HepG2 (cell line): ENCODE data around the gene TMEM247. TPM values are rescaled to one million over a fixed set of nuclear protein-coding genes. Genes with fewer than 3 reads are reported as not detected.

Source experiments
- BRCA1 ChIP-seq: sonication (generic); formaldehyde crosslinking; IDR thresholded peaks from 2 replicates; pipeline ENCODE4 v1.4.0; 2020; ENCODE audit warnings: missing genetic modification reagents
- GATAD2A ChIP-seq: IDR thresholded peaks from 2 replicates; pipeline ENCODE4 v1.6.1; 2016
- HNRNPUL1 ChIP-seq: fragments of 200-400 bp; formaldehyde crosslinking; IDR thresholded peaks from 2 replicates; pipeline ENCODE4 v1.6.1; 2017; ENCODE audit warnings: low read depth, mild to moderate bottlenecking, low read length, moderate library complexity
- NCOA1 ChIP-seq: sonication (generic); formaldehyde crosslinking; IDR thresholded peaks from 2 replicates; pipeline ENCODE4 v1.9.0; 2021; ENCODE audit warnings: missing genetic modification reagents
- NFKB2 ChIP-seq: sonication (generic); formaldehyde crosslinking; IDR thresholded peaks from 2 replicates; pipeline ENCODE4 v1.4.0; 2020; ENCODE audit warnings: missing genetic modification reagents, borderline replicate concordance
- NR2F6 ChIP-seq, 2 experiments: IDR thresholded peaks; 2 replicates each; pipeline ENCODE4 v1.6.1; 2016; ENCODE audit warnings: antibody characterized with exemption in 1 of 2, mild to moderate bottlenecking in 1 of 2
- PRPF4 ChIP-seq: fragments of 200-400 bp; formaldehyde crosslinking; IDR thresholded peaks from 2 replicates; pipeline ENCODE4 v1.6.1; 2016; ENCODE audit warnings: low read length, low read depth; ENCODE audit not compliant: poor library complexity, severe bottlenecking
- REL ChIP-seq: sonication (generic); formaldehyde crosslinking; conservative IDR thresholded peaks from 2 replicates; pipeline ENCODE4 v1.8.0; 2022; ENCODE audit warnings: mild to moderate bottlenecking, missing genetic modification reagents, moderate library complexity
- RNF2 ChIP-seq: fragments of 450-650 bp; conservative IDR thresholded peaks from 2 replicates; pipeline ENCODE4 v1.6.1; 2016; ENCODE audit warnings: low read depth
- RXRB ChIP-seq: IDR thresholded peaks from 2 replicates; pipeline ENCODE4 v1.6.1; 2016; ENCODE audit warnings: borderline replicate concordance, missing genetic modification reagents, missing compliant biosample characterization
- SALL1 ChIP-seq: sonication (generic); formaldehyde crosslinking; IDR thresholded peaks from 2 replicates; pipeline ENCODE4 v1.8.0; 2022; ENCODE audit warnings: mild to moderate bottlenecking, missing genetic modification reagents
- TBX2 ChIP-seq: sonication (generic); formaldehyde crosslinking; IDR thresholded peaks from 2 replicates; pipeline ENCODE4 v1.5.0; 2020; ENCODE audit warnings: missing genetic modification reagents, mild to moderate bottlenecking, borderline replicate concordance
- XRCC5 ChIP-seq: fragments of 200-400 bp; formaldehyde crosslinking; optimal IDR thresholded peaks from 2 replicates; pipeline ENCODE3; 2017; ENCODE audit warnings: mild to moderate bottlenecking, low read length
- ZKSCAN1 ChIP-seq: fragments of 150-350 bp; IDR thresholded peaks from 2 replicates; pipeline ENCODE4 v1.6.1; 2014; ENCODE audit warnings: low read length
- ZNF34 ChIP-seq: sonication (generic); formaldehyde crosslinking; IDR thresholded peaks from 2 replicates; pipeline ENCODE4 v1.4.0; 2020; ENCODE audit warnings: mild to moderate bottlenecking, missing genetic modification reagents, borderline replicate concordance
- ZNF615 ChIP-seq: sonication (generic); formaldehyde crosslinking; IDR thresholded peaks from 2 replicates; pipeline ENCODE4 v1.5.0; 2020; ENCODE audit warnings: mild to moderate bottlenecking, missing genetic modification reagents, borderline replicate concordance
- ZNF792 ChIP-seq: IDR thresholded peaks from 2 replicates; pipeline ENCODE4 v1.6.1; 2016
- ZNF879 ChIP-seq: sonication (generic); formaldehyde crosslinking; IDR thresholded peaks from 2 replicates; pipeline ENCODE4 v1.8.1; 2023; ENCODE audit warnings: missing genetic modification reagents
- polyA plus RNA-seq, 8 experiments: library from polyadenylated mRNA; depleted of rRNA in 3 of 8; stranded (reverse) in 7 of 8; unstranded in 1 of 8; fragments of >200 nt; fragmentation: Illumina TruSeq in 4 of 8; extraction: Trizol in 4 of 8; gene quantifications; 2 replicates each; pipeline versions ENCODE4 v1.2.1 to v1.2.3, GENCODE V29; 2011 to 2016; ENCODE audit warnings: low read depth in 4 of 8, missing spikeins in 1 of 8, mixed read lengths in 1 of 8; ENCODE audit not compliant: insufficient read depth in 1 of 8
- total RNA-seq, 5 experiments: library from RNA; depleted of rRNA; stranded (reverse); fragments of >200 nt; fragmentation: Illumina TruSeq; extraction: Trizol; gene quantifications; 2 replicates each; pipeline ENCODE4 v1.2.3, GENCODE V29; 2016; ENCODE audit warnings: low read depth in 1 of 5
- TF ChIP-seq, protein P1 (sequence below): sonication (generic); formaldehyde crosslinking; IDR thresholded peaks from 2 replicates; pipeline ENCODE4; 2020; ENCODE audit warnings: missing genetic modification reagents, mild to moderate bottlenecking, borderline replicate concordance
- TF ChIP-seq, protein P2 (sequence below): sonication (generic); formaldehyde crosslinking; IDR thresholded peaks from 2 replicates; pipeline ENCODE4 v1.5.1; 2020; ENCODE audit warnings: mild to moderate bottlenecking, missing genetic modification reagents
- TF ChIP-seq, protein P3 (sequence below): IDR thresholded peaks from 2 replicates; pipeline ENCODE4 v1.6.1; 2012; ENCODE audit warnings: low read depth, low read length, improper control_type of control experiment
- TF ChIP-seq, protein P4 (sequence below): sonication (generic); formaldehyde crosslinking; IDR thresholded peaks from 2 replicates; pipeline ENCODE4 v1.8.0; 2023; ENCODE audit warnings: mild to moderate bottlenecking, missing genetic modification reagents

The TMEM247 gene
- total and polyA plus RNA-seq, 2 of the 13 experiments (the other 11 are each of a cell fraction or from before 2014, with no cell fraction given) = not detected

DNA sequence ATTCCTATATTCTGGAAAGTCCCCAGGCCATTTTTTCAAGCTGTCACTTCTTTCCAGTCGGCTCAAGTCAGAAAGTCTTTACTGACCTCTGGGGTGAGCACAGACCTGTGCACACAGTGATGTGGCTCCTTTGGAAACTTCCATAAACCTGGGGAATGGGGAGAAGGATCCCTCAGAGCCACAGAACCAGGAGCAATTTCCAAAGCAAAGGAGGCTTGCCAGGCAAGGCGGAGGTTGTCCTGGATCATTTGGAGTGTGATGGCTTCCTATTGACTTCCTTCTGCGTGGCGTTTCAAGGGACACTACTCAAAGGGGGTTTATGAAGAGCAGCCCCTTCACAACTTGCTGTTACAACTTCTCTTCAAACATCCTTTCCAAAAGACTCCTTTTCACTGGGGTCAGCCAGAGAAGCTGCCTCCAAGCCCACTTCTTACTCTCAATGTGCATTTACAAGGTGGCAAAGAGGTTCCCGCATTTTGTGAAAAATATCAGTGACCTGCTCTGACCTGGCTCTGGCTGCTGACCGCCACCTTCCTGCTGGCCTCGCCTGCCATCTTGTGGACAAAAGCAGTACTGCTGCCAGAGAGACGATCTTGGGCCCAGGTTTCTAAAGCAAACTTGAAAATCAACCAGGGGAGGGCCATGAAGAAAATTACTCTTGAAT, 18.2 kb upstream of the TMEM247 start (continued):
- TF ChIP-seq, protein P1, sequence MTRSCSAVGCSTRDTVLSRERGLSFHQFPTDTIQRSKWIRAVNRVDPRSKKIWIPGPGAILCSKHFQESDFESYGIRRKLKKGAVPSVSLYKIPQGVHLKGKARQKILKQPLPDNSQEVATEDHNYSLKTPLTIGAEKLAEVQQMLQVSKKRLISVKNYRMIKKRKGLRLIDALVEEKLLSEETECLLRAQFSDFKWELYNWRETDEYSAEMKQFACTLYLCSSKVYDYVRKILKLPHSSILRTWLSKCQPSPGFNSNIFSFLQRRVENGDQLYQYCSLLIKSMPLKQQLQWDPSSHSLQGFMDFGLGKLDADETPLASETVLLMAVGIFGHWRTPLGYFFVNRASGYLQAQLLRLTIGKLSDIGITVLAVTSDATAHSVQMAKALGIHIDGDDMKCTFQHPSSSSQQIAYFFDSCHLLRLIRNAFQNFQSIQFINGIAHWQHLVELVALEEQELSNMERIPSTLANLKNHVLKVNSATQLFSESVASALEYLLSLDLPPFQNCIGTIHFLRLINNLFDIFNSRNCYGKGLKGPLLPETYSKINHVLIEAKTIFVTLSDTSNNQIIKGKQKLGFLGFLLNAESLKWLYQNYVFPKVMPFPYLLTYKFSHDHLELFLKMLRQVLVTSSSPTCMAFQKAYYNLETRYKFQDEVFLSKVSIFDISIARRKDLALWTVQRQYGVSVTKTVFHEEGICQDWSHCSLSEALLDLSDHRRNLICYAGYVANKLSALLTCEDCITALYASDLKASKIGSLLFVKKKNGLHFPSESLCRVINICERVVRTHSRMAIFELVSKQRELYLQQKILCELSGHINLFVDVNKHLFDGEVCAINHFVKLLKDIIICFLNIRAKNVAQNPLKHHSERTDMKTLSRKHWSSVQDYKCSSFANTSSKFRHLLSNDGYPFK (CRISPR knock-in tag) = peak; percentile 39; the same call in 1 of the 2 replicates
- TF ChIP-seq NCOA1 (CRISPR knock-in tag) (0 out of 2 replicates have a peak, but pooled peaks have one; percentile 19), REL (no peak), ZNF792 (CRISPR knock-in tag) (0 out of 2 replicates have a peak, but pooled peaks have one; percentile 53), RXRB (CRISPR knock-in tag) (peak; percentile 98), ZNF879 (CRISPR knock-in tag) (no peak), ZNF34 (0 out of 2 replicates have a peak, but pooled peaks have one; percentile 52), NR2F6 (IDR thresholded peaks at IDR 0.05) (peak; percentile 73), NR2F6 (CRISPR knock-in tag; IDR thresholded peaks at IDR 0.05) (peak; percentile 84), BRCA1 (peak; percentile 34; the same call in 1 of the 2 replicates), NFKB2 (0 out of 2 replicates have a peak, but pooled peaks have one; percentile 30), RNF2 (no peak; the same call in 1 of the 2 replicates), ZNF615 (CRISPR knock-in tag) (0 out of 2 replicates have a peak, but pooled peaks have one; percentile 39), XRCC5 (peak; percentile 20), SALL1 (CRISPR knock-in tag) (peak; percentile 79), ZKSCAN1 (peak; percentile 52; the same call in 1 of the 2 replicates), TBX2 (CRISPR knock-in tag) (peak; percentile 52), HNRNPUL1 (no peak), PRPF4 (no peak), GATAD2A (CRISPR knock-in tag) (peak; percentile 58)
- TF ChIP-seq, protein P2, sequence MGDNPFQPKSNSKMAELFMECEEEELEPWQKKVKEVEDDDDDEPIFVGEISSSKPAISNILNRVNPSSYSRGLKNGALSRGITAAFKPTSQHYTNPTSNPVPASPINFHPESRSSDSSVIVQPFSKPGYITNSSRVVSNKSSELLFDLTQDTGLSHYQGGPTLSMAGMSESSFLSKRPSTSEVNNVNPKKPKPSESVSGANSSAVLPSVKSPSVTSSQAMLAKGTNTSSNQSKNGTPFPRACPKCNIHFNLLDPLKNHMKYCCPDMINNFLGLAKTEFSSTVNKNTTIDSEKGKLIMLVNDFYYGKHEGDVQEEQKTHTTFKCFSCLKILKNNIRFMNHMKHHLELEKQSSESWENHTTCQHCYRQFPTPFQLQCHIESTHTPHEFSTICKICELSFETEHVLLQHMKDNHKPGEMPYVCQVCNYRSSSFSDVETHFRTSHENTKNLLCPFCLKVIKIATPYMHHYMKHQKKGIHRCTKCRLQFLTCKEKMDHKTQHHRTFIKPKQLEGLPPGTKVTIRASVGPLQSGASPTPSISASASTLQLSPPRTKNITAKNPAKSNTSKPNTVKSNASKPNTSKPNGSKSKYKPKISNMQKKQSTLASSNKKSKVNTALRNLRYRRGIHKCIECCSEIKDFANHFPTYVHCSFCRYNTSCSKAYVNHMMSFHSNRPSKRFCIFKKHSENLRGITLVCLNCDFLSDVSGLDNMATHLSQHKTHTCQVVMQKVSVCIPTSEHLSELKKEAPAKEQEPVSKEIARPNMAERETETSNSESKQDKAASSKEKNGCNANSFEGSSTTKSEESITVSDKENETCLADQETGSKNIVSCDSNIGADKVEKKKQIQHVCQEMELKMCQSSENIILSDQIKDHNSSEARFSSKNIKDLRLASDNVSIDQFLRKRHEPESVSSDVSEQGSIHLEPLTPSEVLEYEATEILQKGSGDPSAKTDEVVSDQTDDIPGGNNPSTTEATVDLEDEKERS (CRISPR knock-in tag) = peak; percentile 44; the same call in 1 of the 2 replicates
- TF ChIP-seq, protein P3, sequence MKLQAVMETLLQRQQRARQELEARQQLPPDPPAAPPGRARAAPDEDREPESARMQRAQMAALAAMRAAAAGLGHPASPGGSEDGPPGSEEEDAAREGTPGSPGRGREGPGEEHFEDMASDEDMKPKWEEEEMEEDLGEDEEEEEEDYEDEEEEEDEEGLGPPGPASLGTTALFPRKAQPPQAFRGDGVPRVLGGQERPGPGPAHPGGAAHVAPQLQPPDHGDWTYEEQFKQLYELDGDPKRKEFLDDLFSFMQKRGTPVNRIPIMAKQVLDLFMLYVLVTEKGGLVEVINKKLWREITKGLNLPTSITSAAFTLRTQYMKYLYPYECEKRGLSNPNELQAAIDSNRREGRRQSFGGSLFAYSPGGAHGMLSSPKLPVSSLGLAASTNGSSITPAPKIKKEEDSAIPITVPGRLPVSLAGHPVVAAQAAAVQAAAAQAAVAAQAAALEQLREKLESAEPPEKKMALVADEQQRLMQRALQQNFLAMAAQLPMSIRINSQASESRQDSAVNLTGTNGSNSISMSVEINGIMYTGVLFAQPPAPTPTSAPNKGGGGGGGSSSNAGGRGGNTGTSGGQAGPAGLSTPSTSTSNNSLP = peak; percentile 25; the same call in 1 of the 2 replicates
- TF ChIP-seq, protein P4, sequence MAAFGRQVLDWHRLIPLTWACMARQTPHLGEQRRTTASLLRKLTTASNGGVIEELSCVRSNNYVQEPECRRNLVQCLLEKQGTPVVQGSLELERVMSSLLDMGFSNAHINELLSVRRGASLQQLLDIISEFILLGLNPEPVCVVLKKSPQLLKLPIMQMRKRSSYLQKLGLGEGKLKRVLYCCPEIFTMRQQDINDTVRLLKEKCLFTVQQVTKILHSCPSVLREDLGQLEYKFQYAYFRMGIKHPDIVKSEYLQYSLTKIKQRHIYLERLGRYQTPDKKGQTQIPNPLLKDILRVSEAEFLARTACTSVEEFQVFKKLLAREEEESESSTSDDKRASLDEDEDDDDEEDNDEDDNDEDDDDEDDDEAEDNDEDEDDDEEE (CRISPR knock-in tag) = peak; percentile 95
